Large intestine (tissue), 3 donors: ENCODE data around the gene BCR. TPM values are rescaled to one million over a fixed set of nuclear protein-coding genes. Genes with fewer than 3 reads are reported as not detected.

Experiments used
- DNase-seq, 2 donors: peaks; one replicate each; pipeline versions ENCODE4 v3.0.0 to v3.0.0-alpha.2; 2013
- H3K27ac ChIP-seq: one replicate; pipeline ENCODE4 v1.5.1; 2013; ENCODE audit warnings: low read length
- H3K27me3 ChIP-seq: 2 replicates; pipeline ENCODE4 v1.6.1; 2013; ENCODE audit warnings: low read length; ENCODE audit not compliant: control insufficient read depth, insufficient read depth
- H3K36me3 ChIP-seq: 2 replicates; pipeline ENCODE4 v1.6.1; 2013; ENCODE audit warnings: low read length; ENCODE audit not compliant: control insufficient read depth, insufficient read depth
- H3K4me1 ChIP-seq: one replicate; pipeline ENCODE4 v1.6.1; 2013; ENCODE audit warnings: low read length; ENCODE audit not compliant: control insufficient read depth, insufficient read depth
- H3K4me3 ChIP-seq: one replicate; pipeline ENCODE4 v1.5.1; 2013; ENCODE audit warnings: low read length
- H3K9me3 ChIP-seq: one replicate; pipeline ENCODE4 v1.6.1; 2013; ENCODE audit warnings: mild to moderate bottlenecking, low read depth, low read length, moderate library complexity; ENCODE audit not compliant: control insufficient read depth
- WGBS: methylation state at CpG from one replicate; pipeline ENCODE4 v1.1.5; 2013; ENCODE audit warnings: low lambda C conversion rate; ENCODE audit not compliant: insufficient coverage; 5-methylcytosine and 5-hydroxymethylcytosine counted together
- polyA plus RNA-seq: library from polyadenylated mRNA; unstranded; fragments of 120-200 nt; gene quantifications from one replicate; pipeline ENCODE4 v1.2.1, GENCODE V29; 2013

BCR gene
- polyA plus RNA-seq, 1 donor, result 29.0 TPM

- 40% methylated on average over 1 of the region's 10 CpGs for WGBS
- Histone ChIP-seq H3K27ac (no peak overlapping the region), H3K4me1 (peaks cover 2% of the 10 kb centered on the region), H3K9me3 (no peaks in the 10 kb centered on the region), H3K4me3 (no peak overlapping the region), H3K36me3 (peaks cover 2% of the 10 kb centered on the region), H3K27me3 (no peaks in the 10 kb centered on the region)
- DNase-seq, result no peak
Measured at GRCh38 chr22:23212061-23213021, 32.0 kb downstream of the BCR start.

GRCh38 chr22:23213022-23213555 lies 32.8 kb downstream of the BCR start:
- Histone ChIP-seq H3K4me1 (peaks cover 5% of the 10 kb centered on the region), H3K27ac (no peak overlapping the region), H3K9me3 (no peaks in the 10 kb centered on the region), H3K36me3 (peaks cover under 1% of the 10 kb centered on the region), H3K4me3 (no peak overlapping the region), H3K27me3 (no peaks in the 10 kb centered on the region)
- 100% methylated on average over 2 of the region's 13 CpGs for WGBS
- DNase-seq, result no peak

GRCh38 chr22:23213581-23214334 lies 33.4 kb downstream of the BCR start:
- Histone ChIP-seq H3K9me3 (no peaks in the 10 kb centered on the region), H3K4me1 (peaks cover 11% of the 10 kb centered on the region), H3K27me3 (no peaks in the 10 kb centered on the region), H3K4me3 (no peak overlapping the region), H3K27ac (no peak overlapping the region), H3K36me3 (no peaks in the 10 kb centered on the region)
- WGBS, result 73% methylated on average over 5 of the region's 11 CpGs
- no peak for DNase-seq

- WGBS, result 100% methylated on average over 1 of the region's 9 CpGs
Measured at GRCh38 chr22:23214398-23214797, 34.1 kb downstream of the BCR start.

GRCh38 chr22:23215294-23216241 lies 35.3 kb downstream of the BCR start:
- Histone ChIP-seq H3K27me3 (no peaks in the 10 kb centered on the region), H3K36me3 (no peaks in the 10 kb centered on the region), H3K4me1 (peaks cover 29% of the 10 kb centered on the region), H3K4me3 (no peak overlapping the region), H3K27ac (no peak overlapping the region), H3K9me3 (no peaks in the 10 kb centered on the region)
- DNase-seq, result no peak
- 100% methylated on average over 1 of the region's 12 CpGs for WGBS

More at GRCh38 chr22:23214398-23214797, 34.1 kb downstream of the BCR start:
- Histone ChIP-seq H3K4me1 (peaks cover 18% of the 10 kb centered on the region), H3K36me3 (no peaks in the 10 kb centered on the region), H3K9me3 (no peaks in the 10 kb centered on the region), H3K27ac (no peak overlapping the region), H3K4me3 (no peak overlapping the region), H3K27me3 (no peaks in the 10 kb centered on the region)
- DNase-seq, result no peak

GRCh38 chr22:23216461-23217170 lies 36.3 kb downstream of the BCR start:
- no peaks in the 10 kb centered on the region for H3K36me3 ChIP-seq
- no peak overlapping the region for H3K27ac ChIP-seq
- no peaks in the 10 kb centered on the region for H3K27me3 ChIP-seq
- H3K4me3 ChIP-seq, result no peak overlapping the region
- H3K9me3 ChIP-seq, result no peaks in the 10 kb centered on the region
- peaks cover 33% of the 10 kb centered on the region for H3K4me1 ChIP-seq
- DNase-seq, result no peak
- WGBS, result 73% methylated on average over 3 of the region's 16 CpGs

- Histone ChIP-seq H3K27me3 (no peaks in the 10 kb centered on the region), H3K4me1 (peaks cover 31% of the 10 kb centered on the region)
Measured at GRCh38 chr22:23217171-23218052, 37.1 kb downstream of the BCR start.

GRCh38 chr22:23218053-23218866 lies 38.0 kb downstream of the BCR start:
- peaks cover 31% of the 10 kb centered on the region for H3K4me1 ChIP-seq
- DNase-seq, result no peak
- H3K27ac ChIP-seq, result peak overlapping the region; percentile 0
- H3K27me3 ChIP-seq, result no peaks in the 10 kb centered on the region
- H3K9me3 ChIP-seq, result no peaks in the 10 kb centered on the region
- no peaks in the 10 kb centered on the region for H3K36me3 ChIP-seq
- no CpG with 5 or more reads among the region's 12 CpGs for WGBS
- no peak overlapping the region for H3K4me3 ChIP-seq

More at GRCh38 chr22:23217171-23218052, 37.1 kb downstream of the BCR start:
- Histone ChIP-seq H3K27ac (no peak overlapping the region), H3K36me3 (no peaks in the 10 kb centered on the region), H3K4me3 (no peak overlapping the region), H3K9me3 (no peaks in the 10 kb centered on the region)
- no peak for DNase-seq
- no CpG with 5 or more reads among the region's 16 CpGs for WGBS
